Erythroblast (primary cell): ENCODE data around the gene SLC8A3.

Experiments
- GATA1 ChIP-seq: IDR thresholded peaks from 2 replicates; pipeline ENCODE4 v1.6.1; 2011; ENCODE audit warnings: low read depth, mild to moderate bottlenecking, control low read depth, low read length, moderate library complexity
- POLR2A ChIP-seq: IDR thresholded peaks from 2 replicates; pipeline ENCODE4 v1.6.1; 2011; ENCODE audit warnings: mild to moderate bottlenecking, low read length

GRCh38 chr14:70208380-70208779, 19.6 kb upstream of the SLC8A3 start:
- TF ChIP-seq POLR2A (no peak), GATA1 (no peak)
